AG10803 (cell line): ENCODE results near the gene WDR90.

Experiments
- DNase-seq: peaks from one replicate; pipeline ENCODE4 v3.0.0; 2010; ENCODE audit warnings: low read depth
- H3K4me3 ChIP-seq: 2 replicates; pipeline ENCODE4 v1.5.1; 2011; ENCODE audit warnings: mild to moderate bottlenecking, low read length, control low read depth
- CTCF ChIP-seq: conservative IDR thresholded peaks from 2 replicates; pipeline ENCODE4 v1.5.1; 2011; ENCODE audit warnings: mild to moderate bottlenecking, low read length, control low read depth, inconsistent platforms

Gene WDR90

GRCh38 chr16:610513-611381 lies 38.4 kb upstream of the WDR90 start:
- DNase-seq, result no peak

GRCh38 chr16:615122-615521 lies 34.0 kb upstream of the WDR90 start:
- no peak for TF ChIP-seq CTCF
- H3K4me3 ChIP-seq, result no peak overlapping the region
- no peak for DNase-seq

More at GRCh38 chr16:610513-611381, 38.4 kb upstream of the WDR90 start:
- TF ChIP-seq CTCF, result peak; percentile 32
- H3K4me3 ChIP-seq, result no peak overlapping the region

GRCh38 chr16:616733-617586 lies 32.2 kb upstream of the WDR90 start:
- TF ChIP-seq CTCF, result no peak
- H3K4me3 ChIP-seq, result no peak overlapping the region
- no peak for DNase-seq

GRCh38 chr16:617855-618254 lies 31.3 kb upstream of the WDR90 start:
- no peak for TF ChIP-seq CTCF
- H3K4me3 ChIP-seq, result no peak overlapping the region
- no peak for DNase-seq

DNA sequence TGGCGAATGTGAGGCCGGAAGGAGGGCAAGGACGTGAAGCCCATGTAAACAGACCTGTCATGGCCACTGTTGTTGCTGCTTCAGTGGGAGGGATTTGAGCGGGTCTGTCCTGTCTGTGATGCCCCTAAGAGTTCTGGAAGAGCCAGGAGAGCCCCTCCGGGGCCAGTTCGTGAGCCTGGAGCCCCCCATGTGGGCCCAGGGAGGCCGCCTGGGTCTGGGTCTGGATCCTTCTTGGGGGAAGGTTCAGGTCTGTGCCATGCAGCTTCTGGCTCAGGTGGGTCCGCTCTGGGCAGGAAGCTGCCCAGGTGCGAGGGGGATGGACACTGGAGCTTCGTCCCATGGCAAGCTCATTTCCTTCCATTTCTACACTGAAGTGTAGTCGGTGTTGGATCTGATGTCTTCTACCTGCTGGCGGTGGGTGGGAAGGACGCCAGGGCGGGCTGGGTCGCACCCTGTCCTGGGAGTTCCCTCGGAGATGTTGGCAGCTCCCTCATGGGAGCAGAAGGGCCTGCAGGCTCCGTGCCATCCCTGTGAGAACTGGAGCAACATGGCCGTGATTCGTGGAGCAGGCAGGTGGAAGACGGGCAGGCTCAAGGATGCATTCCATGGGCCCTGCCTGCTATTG lies 29.6 kb upstream of the WDR90 start:
- H3K4me3 ChIP-seq, result no peak overlapping the region
- TF ChIP-seq CTCF, result no peak
- no peak for DNase-seq

DNA sequence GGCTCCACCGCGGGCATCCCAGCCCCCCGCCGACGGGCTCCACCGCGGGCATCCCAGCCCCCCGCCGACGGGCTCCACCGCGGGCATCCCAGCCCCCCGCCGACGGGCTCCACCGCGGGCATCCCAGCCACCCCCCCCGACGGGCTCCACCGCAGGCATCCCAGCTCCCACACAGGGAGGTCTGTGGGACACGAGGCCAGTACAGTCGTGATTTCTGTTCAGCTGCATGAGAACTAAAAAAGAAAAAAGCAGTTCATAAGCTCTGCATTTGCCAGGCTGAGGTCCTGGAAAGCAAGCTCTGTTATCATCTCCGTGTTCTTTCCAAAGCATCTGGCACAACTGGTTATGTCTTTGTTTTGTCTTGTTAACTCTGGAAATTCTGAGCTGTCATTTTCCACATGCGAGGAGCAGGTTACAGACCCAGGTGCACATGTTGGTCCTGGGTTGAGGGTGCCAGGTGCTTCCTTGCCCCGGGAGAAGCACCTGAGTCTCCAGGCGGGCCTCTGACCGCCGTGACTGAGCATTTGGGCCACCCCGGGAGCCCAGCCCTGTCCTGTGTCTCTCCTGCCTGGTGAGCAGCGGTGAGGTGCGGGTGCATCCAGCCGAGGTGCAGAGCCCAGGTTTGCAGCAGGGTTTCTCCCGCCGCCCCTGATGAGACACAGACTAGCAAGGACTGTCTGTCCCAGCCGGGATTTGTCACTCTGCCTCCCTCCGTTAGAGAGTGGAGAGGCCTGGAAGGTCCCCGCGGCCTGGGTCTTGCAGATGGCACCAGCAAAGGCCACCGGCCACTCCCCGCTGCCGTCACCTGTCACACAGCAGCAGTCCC lies 28.3 kb upstream of the WDR90 start:
- TF ChIP-seq CTCF, result no peak
- no peak for DNase-seq
- no peak overlapping the region for H3K4me3 ChIP-seq
